Measurements from ENCODE around the gene MC3R.
"Not testable (repeated sequence)": the region's sequence is repeated elsewhere in the genome, so short reads cannot be mapped to it uniquely, and the experiment has no call there.

MC3R gene

DNA sequence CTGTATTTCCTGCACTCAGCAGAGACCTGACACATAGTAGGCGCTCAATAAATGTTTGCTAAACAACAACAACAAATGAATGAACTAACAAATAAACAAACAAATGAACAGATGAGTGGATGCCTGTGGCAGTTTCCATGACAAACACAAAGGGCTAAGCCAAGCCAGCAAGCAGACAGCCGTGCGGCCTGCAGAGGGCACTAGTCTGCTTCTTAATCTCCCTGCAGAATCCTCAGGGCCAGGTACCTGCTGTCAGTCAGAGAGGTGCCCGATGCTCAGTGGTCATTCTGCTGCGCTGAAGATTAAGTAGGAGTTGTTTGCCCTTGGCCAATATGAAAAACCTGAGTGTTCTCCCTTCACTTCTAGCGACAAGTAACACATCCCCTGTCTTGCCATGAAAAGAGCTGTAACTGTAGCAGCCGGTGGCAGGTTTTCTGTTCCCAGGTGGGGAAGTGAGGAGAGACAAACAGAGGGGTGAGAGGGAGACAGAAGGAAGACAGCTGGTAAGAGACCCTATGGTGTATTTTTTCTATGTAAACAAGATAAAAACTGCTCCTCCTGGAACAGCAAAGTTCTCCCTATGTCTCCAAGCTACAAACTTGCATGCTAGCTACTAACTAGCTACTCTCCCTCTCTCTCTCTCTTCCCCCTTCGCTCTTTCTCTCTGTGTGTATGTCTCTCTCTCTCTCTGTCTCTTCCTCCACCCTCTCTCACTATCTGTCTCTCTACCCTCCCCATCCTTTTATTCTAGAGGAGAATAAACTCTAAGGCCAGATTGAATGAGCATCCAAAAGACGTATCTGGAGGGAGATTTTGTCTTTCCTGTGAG, at the start of gene MC3R:
Gene MC3R, plus strand, starts transcription at position 779 of the 829 bp plus-strand sequence. CDS start 112 bp downstream, outside the sequence.
- peak; percentile 5 for DNase-seq

DNA sequence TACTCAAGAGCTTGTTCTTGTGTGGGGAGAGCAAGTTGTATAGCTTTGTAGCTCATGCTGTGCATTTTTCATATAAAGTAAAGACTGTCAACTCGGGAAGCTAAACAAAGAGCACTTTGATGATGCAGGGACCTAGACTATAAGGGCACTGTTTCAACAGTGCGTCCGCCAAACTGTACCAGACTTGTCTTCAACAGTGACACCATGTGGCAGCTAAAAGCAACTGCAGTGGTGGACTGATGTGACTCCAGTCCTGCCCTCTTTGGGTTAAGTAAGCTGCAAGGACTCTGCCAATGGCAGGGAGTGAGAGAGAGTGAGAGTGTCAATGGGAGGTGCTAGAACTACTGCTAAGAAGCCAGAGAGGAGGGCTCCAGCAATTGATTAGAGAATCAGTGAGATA, 48.1 kb upstream of the MC3R start:
- DNase-seq, result no peak

DNA sequence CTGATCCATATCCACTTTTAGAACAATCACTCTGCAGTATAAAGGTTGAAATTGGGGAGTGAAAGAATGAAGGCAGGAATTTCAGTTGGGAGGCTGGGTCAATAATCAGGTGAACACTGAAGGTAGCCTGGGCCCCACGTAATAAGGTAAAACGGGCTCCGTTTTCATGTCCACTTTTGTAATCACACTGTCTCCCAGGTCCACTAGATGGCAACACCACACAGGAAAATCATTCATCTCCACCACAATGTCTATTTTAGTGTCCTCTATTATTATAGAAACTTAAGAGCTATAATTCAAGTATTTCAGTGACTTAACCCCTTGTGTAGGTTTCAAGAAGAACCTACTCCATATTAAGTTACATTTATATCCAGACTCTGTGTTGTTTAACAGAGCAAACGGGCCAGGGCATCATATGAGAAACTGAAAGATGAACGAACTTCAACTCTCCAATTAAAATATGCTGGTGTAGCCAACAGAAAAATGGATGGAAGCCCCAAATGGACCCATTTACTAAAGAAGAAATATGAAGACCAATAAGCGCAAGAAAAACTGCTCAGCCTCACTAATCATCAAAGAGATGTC, 45.9 kb upstream of the MC3R start:
- no peak for DNase-seq

DNA sequence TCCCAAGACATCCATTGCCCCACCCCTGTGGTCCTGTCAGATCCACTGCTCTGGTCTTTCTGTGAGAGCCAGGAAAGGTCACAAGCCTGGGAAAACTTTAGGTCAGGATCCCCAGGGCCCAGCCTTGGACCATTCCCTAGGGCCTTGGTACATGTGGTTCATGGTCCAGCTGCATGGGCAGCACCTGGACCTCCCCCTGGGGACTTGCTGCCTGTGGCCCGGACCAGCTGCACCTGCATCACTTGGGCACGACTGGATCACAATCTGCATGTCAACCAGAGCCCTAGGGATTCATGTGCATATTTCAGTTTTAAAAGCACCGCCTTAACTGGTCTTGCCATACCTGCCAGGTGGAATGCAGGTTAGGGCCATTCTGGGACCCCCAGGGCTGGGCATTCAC, 44.3 kb upstream of the MC3R start:
- no peak for DNase-seq

DNA sequence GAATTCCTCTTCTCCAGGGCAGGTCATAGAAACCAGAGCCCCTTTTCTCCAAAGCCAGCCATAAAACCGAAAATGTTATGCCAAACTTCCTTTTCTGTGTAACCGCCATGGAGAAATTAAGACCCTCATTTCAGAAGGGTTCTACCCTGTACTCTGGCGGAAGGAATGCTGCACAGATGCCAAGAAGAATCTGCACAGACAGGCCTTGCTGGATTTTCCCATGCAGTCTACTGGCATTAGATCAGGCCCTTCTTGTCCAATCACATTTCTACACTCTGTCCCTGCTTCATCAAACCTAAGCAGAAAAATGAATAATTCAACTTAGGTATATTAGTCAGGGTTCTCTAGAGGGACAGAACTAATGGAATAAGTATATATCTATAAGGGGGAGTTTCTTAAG, 43.2 kb upstream of the MC3R start:
- no peak for DNase-seq

DNA sequence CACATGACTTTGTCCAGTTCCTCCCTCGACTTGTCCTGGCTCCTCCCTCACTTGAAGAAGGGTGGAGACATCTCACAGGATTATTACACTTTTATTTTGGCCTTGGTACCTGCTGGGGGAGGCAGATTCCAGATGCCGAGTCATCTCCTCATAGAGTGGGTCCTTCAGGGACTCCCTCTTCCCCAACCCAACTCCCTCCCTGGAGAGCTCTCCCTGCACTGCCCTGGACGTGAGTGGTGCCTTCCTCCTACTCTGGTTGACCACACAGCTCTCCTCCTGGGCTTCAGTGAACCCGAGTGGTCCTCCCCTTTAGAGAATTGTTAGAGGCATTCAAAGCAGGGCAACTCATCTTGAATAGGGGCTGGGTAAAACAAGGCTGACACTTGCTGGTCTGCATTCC, 40.9 kb upstream of the MC3R start:
- DNase-seq, result peak; percentile 27

DNA sequence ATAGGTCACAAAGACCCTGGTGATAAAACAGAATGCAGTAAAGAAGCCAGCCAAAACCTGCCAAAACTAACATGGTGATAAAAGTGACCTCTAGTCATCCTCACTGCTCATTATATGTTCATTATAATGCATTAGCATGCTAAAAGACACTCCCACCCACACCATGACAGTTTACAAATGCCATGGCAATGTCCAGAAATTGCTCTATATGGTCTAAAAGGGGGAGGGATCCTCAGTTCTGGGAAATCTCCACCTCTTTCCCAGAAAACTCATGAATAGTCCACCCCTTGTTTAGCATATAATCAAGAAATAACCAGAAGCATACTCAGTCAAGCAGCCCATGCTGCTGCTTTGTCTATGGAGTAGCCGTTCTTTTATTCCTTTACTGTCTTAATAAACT, 40.4 kb upstream of the MC3R start:
- no peak for DNase-seq

DNA sequence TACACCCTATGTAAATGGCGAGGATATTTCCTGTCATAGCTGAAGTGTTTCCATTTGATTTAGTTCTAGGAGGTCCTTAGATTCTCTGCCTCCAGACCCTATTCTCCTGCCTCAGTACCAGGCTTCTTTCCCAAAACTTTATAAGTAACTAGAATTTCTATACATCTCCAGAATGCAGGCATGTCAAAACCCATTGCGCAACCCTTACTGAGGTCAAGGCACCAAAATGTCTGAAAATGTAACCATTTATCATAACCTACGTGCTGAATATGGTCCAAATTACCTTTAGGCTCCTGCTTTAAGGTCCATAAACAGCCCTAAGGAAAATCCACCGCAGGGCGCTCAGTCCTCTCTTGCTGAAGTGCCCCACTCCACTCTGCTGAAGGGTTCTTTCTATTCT, 37.5 kb upstream of the MC3R start:
- DNase-seq, result no peak

DNA sequence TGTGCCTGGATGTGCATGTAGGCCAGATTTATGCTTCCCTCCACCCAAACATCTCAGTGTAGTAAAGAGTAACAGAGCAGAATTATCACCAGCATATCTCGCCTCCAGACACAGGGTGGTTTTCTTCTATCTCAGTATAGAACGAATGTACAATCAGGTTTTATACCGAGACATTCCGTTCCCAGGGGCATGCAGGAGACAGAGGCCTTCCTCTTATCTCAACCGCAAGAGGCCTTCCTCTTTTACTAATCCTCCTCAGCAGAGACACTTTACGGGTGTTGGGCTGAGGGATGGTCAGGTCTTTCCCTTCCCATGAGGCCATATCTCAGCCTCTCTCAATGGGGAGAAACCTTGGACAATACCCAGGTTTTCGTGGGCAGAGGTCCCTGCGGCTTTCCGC, 36.4 kb upstream of the MC3R start:
- no peak for DNase-seq

DNA sequence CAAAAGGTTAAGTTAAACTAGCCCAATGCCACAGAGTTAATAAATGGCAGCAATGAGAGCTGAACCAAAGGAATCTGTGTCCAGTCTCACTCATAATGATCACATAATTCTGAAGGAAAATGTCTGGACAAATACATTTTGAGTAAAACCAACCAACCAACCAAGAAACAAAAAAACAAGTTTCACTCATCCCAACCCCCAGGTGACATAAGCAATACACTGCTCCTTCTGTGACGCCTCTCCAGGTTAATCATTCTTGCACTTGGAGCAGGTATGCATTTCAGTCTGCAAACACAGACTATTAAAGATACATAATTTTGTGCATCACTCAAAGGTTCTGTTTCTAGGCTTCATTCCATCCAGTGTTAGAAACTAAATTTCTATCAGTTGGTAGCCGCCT, 35.2 kb upstream of the MC3R start:
- DNase-seq, result no peak

DNA sequence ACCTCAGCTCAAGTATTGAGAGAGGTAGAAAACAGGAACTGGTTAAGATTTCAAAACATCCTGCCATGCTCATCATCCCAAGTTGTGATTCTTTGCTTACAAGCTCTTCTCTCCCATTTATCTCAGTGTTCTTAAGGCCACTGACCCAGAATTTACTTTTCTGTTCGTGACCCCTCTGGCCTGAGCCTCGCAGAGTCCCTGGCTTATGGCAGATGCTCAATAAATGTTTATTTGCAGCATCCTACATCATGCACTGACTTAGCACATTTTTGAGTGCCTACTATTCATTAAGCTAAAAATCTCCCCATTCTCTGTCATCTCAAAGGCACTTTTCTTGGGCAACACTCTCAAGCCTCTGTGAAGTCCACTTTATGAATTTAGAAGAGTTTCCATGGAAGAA, 33.4 kb upstream of the MC3R start:
- DNase-seq, result no peak

DNA sequence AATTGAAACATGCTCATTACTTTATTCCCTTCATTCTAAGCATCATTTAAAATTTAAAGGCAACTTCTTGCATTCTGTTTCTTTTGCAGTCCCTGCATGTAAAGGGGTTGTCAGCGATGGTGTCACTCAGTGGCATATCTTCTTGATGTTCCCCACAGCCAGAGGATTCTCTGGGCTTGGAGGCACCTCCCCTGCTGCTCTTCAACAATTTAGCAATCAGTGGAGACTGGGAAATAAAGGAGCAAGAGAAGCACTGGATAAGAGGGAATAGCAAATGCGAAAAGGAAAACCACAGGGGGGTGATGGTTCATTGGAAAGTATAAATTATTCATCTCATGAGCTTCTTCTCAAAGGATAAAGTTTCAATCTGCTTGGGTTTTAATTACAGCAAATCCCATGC, 30.7 kb upstream of the MC3R start:
- no peak for DNase-seq

DNA sequence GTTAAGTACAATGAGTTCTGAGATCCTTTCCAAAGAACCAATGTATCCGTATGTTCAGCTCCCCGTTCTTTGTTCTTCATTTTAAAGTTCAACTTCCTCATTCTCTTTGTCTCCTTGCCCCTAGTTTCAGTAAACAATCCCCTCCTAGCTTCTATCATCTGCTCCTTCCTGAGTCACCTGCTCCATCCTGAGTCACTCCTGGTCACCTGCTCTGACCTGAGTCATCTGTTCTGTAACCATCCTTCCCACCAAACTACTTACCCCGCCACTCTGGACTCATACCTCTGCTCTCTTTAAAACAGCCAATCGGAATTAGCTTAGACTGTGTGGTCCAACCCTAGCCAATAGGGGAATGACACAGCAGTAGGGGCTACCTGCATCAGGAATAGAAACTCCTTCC, 27.3 kb upstream of the MC3R start:
- not testable (repeated sequence) for DNase-seq

DNA sequence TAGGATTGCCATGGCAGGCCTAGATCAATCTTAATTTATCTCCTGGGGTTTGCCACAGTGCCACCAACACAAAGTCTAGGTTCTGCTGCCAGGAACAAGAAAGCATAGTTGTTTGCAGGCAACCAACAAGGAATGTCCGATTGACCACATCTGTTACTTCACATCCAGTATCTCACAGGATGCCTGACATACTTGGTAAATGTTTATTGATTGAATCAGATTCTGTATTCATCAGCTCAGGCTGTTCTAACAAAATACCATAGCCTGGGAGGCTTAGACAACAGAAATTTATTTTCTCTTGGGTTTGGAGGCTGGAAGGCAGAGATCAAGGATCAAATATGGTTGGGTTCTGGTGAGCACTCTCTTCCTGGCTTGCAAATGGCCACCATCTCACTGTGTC, 26.3 kb upstream of the MC3R start:
- no peak for DNase-seq

DNA sequence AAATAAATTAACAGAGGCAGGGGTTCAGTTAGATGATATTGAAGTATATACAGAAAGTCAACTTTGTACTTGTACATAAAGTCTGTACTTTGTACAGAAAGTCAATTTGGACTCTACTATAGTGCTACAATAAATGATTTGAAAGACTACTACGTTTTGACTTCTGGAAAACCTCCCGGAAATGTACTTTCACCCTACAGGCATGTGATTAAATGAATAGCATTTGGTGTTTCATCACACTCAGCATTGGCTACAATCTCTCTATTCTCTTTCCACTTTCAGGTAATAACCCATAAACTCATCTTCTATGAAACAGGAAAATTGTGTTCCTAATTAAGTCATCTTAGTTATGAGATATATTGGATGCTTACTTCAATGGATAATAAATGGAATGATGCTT, 25.6 kb upstream of the MC3R start:
- no peak for DNase-seq

DNA sequence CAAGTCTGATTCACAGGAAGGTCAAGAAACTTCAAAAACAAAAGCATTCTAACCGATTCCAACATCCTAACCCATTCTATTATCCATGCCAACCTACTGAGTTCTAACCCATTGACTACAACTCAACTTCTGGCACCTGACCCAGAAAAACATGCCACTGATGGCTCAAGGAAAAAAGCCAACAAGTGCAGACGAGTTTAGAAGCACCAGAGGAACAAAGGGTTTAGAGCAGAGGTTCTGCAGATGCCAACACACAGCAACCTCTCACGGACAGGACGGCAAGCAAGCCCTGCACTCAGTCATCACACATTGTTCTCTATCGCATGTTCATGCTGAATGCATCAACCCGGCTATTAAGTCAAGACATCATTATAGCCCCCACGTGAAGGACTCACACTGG, 25.2 kb upstream of the MC3R start:
- no peak for DNase-seq

DNA sequence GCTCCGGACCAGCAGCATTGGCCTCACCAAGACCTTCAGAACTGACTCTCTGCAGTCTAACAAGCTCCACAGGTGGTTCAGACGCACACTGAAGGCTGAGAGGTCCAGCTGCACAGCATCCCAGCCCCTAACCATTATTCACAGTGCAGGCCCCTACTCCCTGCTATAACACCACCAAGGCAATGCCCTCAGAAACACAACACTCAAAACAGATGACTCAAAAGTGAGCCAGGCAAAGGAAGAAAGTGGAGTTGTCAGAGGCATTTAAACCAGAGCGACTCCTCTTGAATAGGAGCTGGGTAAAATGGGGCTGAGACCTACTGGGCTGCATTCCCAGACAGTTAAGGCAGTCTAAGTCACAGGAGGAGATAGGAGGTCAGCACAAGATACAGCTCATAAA, 20.5 kb upstream of the MC3R start:
- no peak for DNase-seq

DNA sequence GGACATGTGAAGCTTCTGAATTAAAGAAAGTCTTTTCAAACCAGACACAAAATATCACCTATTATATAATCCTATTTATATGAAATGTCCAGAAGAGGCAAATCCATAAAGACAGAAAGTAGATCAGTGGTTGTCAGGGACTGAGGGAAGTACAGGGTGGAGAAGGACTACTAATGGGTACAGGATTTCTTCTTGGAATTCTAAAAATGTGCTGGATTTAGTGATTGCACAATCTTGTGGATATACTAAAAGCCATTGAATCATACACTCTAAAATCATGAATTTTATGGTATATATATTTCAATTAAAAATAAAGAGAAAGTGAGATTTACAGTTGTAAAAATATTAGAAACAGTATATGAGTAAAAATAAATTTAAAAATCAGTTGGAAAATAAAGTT, 18.7 kb upstream of the MC3R start:
- no peak for DNase-seq

DNA sequence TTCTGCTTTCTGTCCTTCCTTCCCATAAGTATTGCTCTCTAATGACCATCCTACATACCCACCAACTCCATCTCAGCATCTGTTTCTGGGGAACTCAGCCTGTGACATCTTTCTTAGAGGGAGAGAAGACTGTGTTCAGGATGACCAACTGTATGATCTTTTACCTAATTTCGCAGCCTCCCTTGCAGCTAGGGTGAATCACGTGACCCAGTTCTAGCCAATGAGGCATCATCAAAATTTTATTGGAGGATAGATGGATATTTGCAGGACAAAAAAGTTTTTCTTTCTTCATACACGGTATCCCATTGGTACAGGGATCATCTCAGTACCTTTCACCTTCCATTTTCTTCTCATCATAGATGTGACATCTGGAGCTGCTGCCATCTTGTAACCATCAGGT, 14.4 kb upstream of the MC3R start:
- DNase-seq, result no peak

DNA sequence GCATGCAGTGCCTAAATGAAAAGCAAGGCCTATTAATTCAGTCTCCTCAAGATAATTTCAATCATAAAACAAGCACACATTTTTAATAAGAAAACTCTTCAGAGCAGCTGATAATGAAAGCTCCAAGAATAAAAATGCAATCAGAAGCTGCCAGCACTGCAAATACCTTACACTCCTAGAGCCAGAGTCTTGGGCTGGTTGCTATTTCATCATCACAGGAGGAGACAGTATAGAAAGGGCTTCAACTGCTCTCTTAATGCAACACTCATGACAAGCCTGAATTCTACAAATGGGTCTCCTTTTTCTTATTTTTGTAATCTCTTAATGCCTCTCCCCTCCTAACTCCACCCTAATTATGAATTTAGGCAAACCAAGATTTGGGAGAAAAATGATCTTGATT, 11.2 kb upstream of the MC3R start:
- no peak for DNase-seq

DNA sequence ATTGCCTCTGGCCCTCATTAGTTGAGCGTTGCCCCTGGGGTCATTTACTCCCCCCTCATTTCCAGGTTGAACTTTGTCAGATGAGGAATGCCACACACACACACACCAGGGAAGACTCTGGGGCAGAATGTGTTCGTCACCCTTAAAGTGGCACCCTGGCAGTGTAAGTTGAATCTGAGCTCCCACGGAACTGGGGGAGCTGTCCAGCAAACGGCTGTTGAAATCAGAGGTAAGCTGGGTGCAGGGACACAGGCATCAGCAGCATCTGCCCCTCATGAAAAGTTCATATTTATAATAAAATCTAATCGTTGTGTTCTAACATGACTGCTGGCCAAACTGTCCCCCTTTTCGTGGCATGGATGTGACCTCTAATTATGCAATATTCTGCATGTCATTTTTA, 4.3 kb upstream of the MC3R start:
- DNase-seq, result no peak

DNA sequence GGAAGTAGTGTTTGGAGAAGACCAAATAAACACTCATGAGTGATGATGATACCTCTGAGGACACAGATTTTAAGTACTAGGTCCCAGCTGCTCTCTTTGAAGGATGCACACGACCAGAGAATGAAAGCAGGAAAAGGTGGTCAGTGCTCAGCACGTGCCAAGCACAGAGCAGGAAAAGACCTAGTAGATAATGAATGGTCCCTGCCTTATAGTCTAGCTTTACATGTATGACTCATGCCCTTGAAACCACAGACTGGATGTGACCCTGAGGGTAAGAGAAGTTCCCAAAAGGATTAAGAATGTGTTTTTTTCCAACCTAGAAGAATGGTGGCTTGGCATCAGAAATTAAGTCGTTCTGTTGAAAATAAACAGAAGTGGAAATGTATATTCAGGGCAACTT, 2.8 kb upstream of the MC3R start:
- no peak for DNase-seq

DNA sequence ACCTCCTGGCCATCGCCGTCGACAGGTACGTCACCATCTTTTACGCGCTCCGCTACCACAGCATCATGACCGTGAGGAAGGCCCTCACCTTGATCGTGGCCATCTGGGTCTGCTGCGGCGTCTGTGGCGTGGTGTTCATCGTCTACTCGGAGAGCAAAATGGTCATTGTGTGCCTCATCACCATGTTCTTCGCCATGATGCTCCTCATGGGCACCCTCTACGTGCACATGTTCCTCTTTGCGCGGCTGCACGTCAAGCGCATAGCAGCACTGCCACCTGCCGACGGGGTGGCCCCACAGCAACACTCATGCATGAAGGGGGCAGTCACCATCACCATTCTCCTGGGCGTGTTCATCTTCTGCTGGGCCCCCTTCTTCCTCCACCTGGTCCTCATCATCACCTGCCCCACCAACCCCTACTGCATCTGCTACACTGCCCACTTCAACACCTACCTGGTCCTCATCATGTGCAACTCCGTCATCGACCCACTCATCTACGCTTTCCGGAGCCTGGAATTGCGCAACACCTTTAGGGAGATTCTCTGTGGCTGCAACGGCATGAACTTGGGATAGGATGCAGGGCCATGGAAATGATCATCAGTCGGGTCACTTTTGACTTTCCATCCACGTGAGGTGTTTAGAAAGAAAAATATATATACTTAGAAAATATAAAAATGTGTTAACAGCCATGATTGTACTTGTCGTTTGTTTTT, 868 bp downstream of the MC3R start:
- DNase-seq, result no peak

DNA sequence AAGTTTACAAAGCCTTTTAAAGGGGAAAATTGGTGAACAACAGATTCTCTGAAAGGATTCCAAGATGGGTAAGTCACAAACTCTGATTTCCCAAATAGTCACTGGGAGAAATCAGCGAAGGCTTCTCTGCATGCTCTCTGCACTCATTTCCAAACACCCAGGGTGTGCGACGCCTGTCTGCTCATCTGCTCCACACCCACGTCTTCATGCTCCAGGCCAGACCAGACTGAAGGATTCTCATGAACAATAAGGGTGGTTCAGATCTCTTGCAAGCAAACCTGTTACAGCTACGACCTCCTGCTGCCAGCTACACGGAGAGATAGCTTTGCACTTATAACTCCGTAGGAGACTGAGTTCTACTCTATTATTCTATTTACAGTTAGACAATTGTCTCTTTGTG, 1.4 kb downstream of the MC3R start:
- DNase-seq, result no peak

Data from NCI-H226 (cell line).